ENCODE data around the gene TRIM66. TPM values are rescaled to one million over a fixed set of nuclear protein-coding genes. Genes with fewer than 3 reads are reported as not detected.

TRIM66 gene
- total RNA-seq, 1 donor from 2014 or later = 11.0 TPM

DNA sequence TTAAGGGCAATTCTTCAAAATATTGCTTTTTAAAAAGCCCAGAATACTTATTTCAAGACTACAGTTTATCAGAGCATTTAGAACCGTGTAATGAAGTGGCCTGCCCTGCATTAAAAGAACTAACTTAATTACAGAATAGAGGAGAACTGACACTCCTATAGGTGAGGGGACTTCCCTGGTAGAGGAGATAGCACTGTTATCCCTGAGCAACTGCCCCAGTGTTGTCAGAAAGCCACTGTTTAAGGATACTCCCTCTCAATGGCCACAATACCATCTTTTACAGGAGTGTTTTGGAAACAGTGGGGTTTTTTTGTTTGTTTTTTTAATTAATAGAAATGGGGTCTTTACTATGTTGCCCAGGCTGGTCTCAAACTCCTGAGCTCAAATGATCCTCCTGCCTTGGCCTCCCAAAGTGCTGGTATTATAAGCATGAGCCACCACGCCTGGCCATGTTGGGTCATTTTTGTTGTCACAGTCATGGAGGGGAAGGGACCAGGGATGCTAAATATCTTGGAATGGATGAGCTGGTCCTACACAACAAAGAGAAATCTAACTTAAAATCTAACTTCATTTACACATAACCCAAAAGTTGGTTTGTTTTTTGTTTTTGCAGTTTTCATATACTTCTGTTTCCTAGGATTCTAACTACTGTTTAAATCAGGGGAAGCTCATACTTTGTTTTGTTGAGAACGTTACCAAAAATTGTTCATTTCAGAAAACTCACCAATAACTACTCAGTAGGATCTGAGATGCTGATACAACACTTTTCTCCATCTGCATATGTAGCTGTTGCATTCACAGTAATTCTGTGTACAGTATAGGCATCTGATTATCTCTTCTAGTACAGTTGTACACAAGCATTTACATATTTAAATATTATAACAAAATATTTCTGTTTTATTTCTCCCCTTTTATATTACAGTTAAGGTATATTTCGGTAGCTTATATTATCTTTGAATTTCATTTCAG is 8.2 kb upstream of the TRIM66 start:
- DNase-seq (no peak), ATAC-seq (no peak)
- peaks cover 64% of the 10 kb centered on the region for H3K36me3 ChIP-seq
- TF ChIP-seq, protein P1, sequence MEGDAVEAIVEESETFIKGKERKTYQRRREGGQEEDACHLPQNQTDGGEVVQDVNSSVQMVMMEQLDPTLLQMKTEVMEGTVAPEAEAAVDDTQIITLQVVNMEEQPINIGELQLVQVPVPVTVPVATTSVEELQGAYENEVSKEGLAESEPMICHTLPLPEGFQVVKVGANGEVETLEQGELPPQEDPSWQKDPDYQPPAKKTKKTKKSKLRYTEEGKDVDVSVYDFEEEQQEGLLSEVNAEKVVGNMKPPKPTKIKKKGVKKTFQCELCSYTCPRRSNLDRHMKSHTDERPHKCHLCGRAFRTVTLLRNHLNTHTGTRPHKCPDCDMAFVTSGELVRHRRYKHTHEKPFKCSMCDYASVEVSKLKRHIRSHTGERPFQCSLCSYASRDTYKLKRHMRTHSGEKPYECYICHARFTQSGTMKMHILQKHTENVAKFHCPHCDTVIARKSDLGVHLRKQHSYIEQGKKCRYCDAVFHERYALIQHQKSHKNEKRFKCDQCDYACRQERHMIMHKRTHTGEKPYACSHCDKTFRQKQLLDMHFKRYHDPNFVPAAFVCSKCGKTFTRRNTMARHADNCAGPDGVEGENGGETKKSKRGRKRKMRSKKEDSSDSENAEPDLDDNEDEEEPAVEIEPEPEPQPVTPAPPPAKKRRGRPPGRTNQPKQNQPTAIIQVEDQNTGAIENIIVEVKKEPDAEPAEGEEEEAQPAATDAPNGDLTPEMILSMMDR (IDR thresholded peaks at IDR 0.05) = no peak
- H3K27me3 ChIP-seq (ENCODE audit: low read depth) = no peaks in the 10 kb centered on the region
- no peak overlapping the region for H3K4me3 ChIP-seq
- peaks cover 17% of the 10 kb centered on the region for H3K4me1 ChIP-seq
- H3K9me3 ChIP-seq = no peaks in the 10 kb centered on the region
- no peak overlapping the region for H3K27ac ChIP-seq
- intact Hi-C loops (cut with DNase I) = no loop called here

DNA sequence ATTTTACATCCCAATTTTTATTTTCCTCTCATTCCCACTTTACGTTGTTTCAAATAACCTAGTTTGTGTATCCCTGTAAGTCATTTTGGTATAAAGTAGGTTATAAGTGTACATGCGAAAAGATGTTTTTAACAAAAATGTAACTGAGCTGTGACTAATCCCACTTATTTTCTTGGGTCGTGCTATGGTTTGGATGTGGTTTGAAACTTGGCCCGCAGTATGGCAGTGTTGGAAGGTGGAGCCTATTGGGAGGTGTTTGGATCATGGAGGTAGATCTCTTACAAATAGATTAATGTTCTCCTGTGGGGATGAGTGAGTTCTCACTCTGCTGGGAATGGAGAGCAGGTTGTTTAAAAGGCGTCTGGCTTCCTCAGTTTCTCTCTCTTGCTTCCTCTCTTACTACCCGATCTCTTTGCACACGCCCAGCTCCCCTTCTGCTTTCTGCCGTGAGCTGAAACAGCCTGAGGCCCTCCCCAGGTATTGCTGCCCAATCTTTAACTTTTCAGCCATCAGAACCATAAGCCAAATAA is 7.3 kb upstream of the TRIM66 start:
- Histone ChIP-seq H3K27me3 (ENCODE audit: low read depth) (no peaks in the 10 kb centered on the region), H3K4me1 (peaks cover 22% of the 10 kb centered on the region), H3K36me3 (peaks cover 64% of the 10 kb centered on the region), H3K9me3 (no peaks in the 10 kb centered on the region), H3K27ac (no peak overlapping the region), H3K4me3 (no peak overlapping the region)
- no peak for ATAC-seq
- DNase-seq = no peak
- intact Hi-C loops (cut with DNase I) = no loop called here
- TF ChIP-seq, protein P1 (IDR thresholded peaks at IDR 0.05) = no peak

DNA sequence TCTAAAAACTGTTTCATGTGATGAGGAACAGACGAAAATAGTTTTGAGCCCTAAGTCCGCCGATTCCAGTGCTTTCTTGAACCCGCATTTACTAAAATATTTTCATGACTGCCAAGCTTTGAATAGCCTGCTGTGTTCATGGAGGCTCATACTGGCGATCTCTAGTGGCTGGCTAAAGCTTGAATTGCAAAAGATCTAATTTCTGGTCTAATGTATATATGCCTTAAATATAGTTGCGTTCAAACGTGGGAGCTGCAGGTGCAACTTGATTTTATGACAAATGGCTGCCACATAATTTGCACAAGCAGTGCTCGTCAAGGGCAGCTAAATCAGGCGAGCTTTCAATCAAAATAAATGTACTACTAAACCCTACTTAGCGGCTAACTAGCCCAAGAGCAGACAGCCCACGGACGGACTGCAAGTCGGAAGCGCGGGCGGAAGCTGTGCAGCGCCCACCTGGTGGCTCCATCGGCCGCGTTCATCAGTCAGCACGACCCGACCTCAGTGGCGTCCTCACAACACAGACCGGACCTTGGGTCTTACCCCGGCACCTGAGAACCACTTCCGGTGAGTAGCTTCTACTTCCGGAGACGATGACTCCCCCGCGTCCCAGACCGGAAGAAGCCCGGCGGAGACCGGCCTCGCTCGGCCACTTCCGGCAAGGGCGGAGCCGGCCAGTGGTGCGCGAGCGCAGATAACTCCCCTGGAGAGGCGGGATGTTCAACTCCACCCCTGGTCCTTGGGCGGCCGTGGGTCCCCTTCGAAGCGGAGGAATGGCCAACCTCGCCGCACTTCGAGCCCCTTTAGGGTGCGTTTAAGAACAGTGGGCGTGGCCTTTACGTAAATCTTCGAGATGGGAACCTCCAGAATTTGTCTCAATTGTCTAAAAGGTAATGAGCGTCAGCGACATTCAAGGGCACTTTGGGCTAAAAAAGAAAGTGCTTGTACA is 6.2 kb upstream of the TRIM66 start:
- peak; percentile 95 for DNase-seq
- H3K36me3 ChIP-seq = peaks cover 64% of the 10 kb centered on the region
- H3K4me1 ChIP-seq = peaks cover 33% of the 10 kb centered on the region
- peak overlapping the region; percentile 63 for H3K4me3 ChIP-seq
- intact Hi-C loops (cut with DNase I) = no loop called here
- H3K27me3 ChIP-seq (ENCODE audit: low read depth) = no peaks in the 10 kb centered on the region
- peak overlapping the region; percentile 83 for H3K27ac ChIP-seq
- TF ChIP-seq, protein P1 (IDR thresholded peaks at IDR 0.05) = no peak
- ATAC-seq = peak; percentile 98
- H3K9me3 ChIP-seq = no peaks in the 10 kb centered on the region

DNA sequence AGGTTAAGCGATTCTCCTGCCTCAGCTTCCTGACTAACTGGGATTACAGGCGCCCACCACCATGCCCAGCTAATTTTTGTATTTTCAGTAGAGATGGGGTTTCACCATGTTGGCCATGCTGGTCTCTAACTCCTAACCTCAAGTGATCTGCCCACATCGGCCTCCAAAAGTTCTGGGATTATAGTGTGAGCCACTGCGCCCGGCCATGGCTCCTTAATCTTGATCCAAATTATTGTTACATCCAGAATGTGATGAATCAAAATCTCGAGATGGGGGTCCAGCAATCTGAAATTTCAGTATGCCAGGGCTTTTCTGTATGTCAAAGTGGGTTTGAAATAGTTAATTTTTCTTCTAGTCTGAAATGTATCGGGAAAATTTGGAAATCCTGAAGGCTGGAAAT is 3.9 kb upstream of the TRIM66 start:
- TF ChIP-seq, protein P1 (IDR thresholded peaks at IDR 0.05) = no peak
- H3K36me3 ChIP-seq = peaks cover 42% of the 10 kb centered on the region
- H3K27me3 ChIP-seq (ENCODE audit: low read depth) = no peaks in the 10 kb centered on the region
- no peak overlapping the region for H3K4me3 ChIP-seq
- peaks cover 44% of the 10 kb centered on the region for H3K4me1 ChIP-seq
- intact Hi-C loops (cut with DNase I) = no loop called here
- ATAC-seq = no peak
- DNase-seq = no peak
- H3K9me3 ChIP-seq = no peaks in the 10 kb centered on the region
- no peak overlapping the region for H3K27ac ChIP-seq

DNA sequence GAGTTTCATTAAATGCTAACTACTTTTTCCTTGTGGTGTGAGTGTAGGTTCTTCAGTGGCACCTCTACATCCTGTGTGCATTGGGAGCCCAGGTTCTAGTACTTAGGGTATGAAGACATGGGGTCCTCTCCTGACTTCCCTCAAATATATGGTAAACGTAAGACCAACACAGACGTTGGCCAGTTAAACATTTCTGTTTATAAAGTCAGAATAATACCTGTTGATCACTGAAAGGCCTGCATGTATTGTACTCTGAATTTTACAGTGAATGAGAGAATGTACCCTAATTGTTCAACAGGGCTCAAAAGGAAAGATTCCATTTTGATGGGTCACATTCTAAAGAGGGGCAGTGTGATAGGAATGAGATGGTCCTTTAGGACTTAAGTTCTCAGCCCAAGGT is 3.4 kb upstream of the TRIM66 start:
- intact Hi-C loops (cut with DNase I) = no loop called here
- peaks cover 45% of the 10 kb centered on the region for H3K4me1 ChIP-seq
- no peaks in the 10 kb centered on the region for H3K9me3 ChIP-seq
- H3K27ac ChIP-seq = no peak overlapping the region
- peaks cover 41% of the 10 kb centered on the region for H3K36me3 ChIP-seq
- ATAC-seq (no peak), DNase-seq (no peak)
- H3K4me3 ChIP-seq = no peak overlapping the region
- no peaks in the 10 kb centered on the region for H3K27me3 ChIP-seq (ENCODE audit: low read depth)
- TF ChIP-seq, protein P1 (IDR thresholded peaks at IDR 0.05) = no peak
